G401 (cell line): ENCODE results near the gene P3H4. TPM values are rescaled to one million over a fixed set of nuclear protein-coding genes. Genes with fewer than 3 reads are reported as not detected.
"Not testable (repeated sequence)": the region's sequence is repeated elsewhere in the genome, so short reads cannot be mapped to it uniquely, and the experiment has no call there.

Source experiments
- DNase-seq: peaks from one replicate; pipeline ENCODE4 v3.0.0-alpha.2; 2015; ENCODE audit warnings: low spot score
- in situ Hi-C: cut with HindIII; loops from 2 replicates; pipeline ENCODE4 v1.10.0; 2016; ENCODE audit warnings: low sequenced_read_pairs, mixed read lengths
- total RNA-seq: library from RNA; depleted of rRNA; stranded (reverse); fragments of >200 nt; shearing (Covaris generic); gene quantifications from 2 replicates; pipeline ENCODE4 v1.2.3, GENCODE V29; 2014; rRNA removed

The P3H4 gene, protein sequence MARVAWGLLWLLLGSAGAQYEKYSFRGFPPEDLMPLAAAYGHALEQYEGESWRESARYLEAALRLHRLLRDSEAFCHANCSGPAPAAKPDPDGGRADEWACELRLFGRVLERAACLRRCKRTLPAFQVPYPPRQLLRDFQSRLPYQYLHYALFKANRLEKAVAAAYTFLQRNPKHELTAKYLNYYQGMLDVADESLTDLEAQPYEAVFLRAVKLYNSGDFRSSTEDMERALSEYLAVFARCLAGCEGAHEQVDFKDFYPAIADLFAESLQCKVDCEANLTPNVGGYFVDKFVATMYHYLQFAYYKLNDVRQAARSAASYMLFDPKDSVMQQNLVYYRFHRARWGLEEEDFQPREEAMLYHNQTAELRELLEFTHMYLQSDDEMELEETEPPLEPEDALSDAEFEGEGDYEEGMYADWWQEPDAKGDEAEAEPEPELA
- total RNA-seq, result 30.5 and 40.4 TPM in 2 replicates

DNA sequence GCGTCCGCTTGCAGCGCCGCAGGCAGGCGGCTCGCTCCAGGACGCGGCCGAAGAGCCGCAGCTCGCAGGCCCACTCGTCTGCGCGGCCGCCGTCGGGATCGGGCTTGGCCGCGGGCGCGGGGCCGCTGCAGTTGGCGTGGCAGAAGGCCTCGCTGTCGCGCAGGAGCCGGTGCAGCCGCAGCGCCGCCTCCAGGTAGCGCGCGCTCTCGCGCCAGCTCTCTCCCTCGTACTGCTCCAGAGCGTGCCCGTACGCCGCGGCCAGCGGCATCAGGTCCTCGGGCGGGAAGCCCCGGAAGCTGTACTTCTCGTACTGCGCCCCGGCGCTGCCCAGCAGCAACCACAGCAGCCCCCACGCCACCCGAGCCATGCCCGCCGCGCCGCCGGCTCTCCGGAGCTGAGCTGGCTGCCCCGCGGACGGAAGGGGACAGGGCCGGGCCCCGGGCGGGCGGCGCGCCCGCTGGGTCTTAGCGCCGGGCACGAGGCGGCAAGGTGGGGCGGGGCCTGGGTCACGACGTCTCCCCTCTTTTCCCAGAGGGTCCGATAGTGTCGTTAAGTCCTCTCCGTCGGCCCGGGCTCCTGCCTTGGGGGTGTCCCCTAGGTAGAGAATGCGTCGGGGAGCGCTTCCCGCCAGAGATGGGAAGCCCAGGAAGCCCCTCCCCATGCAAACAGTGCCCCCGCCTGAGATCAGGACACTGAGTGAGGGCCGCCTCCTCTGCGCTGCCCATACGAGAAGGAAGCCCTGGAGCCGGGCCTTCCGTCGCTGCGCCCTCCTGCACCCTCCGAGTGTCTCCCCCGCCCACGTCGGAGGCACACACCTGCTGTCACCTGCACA lies at the start of gene P3H4:
P3H4 (minus strand) TSS at position 401 of the 832 bp plus-strand sequence; CDS start at position 367, 34 bp downstream.
- in situ Hi-C loops, result no loop called here
- DNase-seq, result peak; percentile 82

DNA sequence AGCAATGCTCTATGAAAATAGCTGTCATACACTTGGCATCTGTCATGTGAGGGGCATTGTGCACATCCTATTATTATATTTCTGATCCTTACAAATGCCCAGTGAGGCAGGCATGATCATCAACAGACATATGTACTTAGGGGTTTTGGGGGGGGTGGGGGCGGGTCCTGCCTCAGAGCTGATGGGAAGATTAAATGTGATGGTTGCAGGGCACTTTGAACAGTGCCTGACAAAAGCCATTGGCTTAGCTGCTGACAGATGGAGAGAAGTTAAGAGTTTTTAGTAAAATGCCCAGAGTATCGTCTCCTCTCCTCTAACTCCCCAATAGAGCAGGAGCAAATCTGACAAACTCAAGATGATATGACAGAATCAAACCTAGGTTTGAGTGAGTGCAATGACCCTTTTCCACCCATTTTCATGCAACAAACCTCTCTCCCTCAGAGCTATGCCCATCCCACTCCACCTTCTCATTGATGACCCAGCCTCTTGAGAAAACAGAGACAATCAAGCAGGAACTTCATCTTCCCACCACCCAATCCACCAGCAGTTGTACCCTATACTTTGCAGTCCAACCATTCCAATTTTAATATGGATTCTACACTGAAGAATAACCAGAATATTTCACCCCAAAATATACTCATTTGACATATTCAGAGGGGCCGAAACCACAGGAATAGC lies 48.6 kb upstream of the P3H4 start:
- in situ Hi-C loops, result no loop called here
- DNase-seq, result no peak

DNA sequence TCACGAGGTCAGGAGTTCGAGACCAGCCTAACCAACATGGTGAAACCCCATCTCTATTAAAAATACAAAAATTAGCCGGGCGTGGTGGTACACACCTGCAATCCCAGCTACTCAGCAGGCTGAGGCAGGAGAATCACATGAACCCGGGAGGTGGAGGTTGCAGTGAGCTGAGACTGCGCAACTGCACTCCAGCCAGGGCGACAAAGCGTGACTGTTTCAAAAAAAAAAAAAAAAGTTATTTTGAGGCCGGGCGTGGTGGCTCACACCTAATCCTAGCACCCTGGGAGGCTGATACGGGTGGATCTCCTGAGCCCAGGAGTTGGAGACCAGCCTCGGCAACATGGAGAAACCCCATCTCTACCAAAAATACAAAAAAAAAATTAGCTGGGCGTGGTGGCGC lies 39.6 kb upstream of the P3H4 start:
- in situ Hi-C loops, DNase-seq: not testable (repeated sequence)

DNA sequence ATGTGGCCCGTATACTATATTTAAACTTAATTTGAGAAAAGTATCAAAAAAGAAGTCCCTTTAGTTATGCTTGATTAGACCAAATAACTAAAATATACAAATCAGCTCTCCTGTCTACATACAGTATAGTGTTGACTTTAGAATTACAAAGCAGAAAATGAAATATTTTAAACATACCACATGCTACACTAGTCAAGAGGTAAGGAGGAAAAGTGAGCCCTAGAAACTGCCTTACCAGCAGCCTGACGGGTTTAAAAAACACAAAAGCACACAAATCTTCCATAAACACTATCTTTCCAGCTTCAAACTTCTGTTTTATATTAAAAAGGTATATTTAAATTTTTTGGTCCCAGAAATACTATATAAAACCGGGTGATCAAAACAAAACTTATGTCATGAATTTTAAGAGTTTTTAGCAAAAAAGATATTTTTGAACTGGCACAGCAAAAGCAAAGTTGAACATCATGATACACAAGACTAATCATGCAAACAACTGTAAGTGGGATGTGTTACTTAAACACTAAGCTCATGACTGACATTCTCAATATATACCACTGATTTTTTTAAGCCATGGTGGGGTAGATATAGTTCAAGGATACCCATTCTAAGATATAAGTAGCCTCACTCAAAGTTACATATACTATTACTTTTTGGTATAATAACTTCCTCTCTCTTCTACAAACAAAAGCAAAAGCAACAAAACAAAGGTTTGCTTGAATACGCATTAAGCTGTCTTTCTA lies 37.7 kb upstream of the P3H4 start:
- in situ Hi-C loops, result no loop called here
- no peak for DNase-seq

DNA sequence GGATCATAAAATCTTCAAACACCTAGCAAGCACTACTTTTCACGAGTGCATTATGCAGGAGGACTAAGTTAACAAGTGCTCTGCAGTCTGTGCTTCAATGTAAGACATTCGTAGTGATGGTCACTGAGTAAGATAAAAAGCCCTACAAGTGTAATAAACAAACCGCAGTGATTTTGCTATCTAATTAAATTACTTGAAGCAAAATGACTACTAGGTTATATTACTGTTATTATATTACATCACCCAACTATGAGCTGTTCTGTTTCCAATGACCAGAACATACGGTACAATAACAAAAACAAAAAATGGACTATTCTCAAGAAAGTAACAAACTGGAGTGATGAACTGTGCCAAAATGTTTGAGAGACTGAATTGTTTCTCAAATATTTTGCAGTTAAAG lies 37.0 kb upstream of the P3H4 start:
- in situ Hi-C loops, result no loop called here
- no peak for DNase-seq

DNA sequence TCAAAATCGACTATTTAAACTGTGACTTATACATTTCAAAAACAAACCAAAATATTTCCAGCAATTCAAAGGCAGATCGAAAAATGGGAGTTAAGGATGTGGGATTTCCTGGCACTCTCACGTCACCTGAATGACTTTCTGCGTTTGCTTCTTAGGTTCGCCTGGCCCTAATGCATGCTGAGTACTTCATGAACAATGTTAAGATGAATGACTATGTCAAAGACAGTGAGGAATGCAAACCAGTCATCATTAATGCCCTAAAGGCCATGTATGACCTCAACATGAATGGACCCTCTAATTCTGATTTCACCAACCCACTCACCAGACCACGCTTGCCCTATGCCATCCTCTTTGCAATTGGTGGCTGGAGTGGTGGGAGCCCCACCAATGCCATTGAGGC lies 33.2 kb upstream of the P3H4 start:
- in situ Hi-C loops, result no loop called here
- no peak for DNase-seq

DNA sequence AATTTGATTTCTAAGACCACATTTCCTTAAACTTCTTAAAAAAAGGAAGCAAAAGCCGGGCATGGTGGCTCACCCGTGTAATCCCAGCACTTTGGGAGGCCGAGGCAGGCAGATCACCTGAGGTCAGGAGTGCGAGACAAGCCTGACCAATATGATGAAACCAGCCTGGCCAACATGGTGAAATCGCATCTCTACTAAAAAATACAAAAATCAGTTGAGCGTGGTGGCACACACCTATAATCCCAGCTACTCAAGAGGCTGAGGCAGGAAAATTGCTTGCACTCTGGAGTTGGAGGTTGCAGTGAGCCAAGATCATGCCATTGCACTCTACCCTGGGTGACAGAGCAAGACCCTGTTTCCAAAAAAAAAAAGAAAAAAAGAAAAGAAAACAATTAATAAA lies 29.0 kb upstream of the P3H4 start:
- in situ Hi-C loops, DNase-seq: not testable (repeated sequence)

DNA sequence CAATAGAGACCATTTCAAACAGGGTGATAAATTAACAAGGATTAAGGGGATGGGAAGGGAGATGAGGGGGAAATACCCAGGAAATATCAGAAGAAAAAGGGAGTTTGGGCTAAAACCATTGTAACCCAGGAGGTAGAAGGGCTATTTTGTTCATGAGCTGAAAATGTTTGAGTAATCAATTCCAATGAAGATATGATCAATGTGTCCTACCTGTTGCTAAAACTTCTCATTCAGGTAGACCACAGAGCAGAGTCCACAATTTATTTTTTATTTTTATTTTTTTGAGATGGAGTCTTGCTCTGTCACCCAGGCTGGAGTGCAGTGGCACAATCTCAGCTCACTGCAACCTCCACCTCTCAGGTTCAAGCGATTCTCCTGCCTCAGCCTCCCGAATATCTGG lies 27.7 kb upstream of the P3H4 start:
- in situ Hi-C loops, DNase-seq: not testable (repeated sequence)

DNA sequence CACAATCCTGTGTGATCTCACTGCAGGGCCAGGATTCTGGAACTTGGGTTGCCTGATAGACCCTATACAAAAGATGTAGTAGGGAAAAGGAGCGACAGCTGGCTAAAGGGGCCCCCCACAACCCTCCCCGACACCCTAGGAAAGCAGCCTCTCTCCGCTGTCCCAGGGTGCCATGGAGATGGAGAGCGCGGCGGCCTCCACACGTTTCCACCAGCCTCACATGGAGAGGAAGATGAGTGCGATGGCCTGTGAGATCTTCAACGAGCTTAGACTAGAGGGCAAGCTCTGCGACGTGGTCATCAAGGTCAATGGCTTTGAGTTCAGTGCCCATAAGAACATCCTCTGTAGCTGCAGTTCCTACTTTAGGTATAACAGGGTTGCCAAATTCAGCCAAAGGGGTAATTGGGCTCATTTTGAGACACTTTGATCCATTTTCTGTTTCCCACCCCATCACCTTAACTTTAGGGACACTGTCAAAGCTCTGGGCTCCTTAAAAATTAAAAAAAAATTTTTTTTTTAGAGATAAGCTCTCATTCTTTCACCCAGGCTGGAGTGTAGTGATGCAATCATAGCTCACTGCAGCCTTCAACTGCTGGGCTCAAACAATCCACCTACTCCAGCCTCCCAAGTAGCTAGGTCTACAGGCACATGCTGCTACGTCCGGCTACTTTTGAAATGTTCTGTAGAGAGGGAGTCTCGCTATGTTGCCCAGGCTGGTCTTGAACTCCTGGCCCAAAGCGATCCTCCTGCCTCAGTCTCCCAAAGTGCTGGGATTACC lies 26.2 kb upstream of the P3H4 start, which contains the start of gene KLHL10:
KLHL10 (plus strand) TSS at position 65 of the 778 bp plus-strand sequence; CDS start at position 173, 108 bp downstream.
- DNase-seq, result no peak
- in situ Hi-C loops, result no loop called here

DNA sequence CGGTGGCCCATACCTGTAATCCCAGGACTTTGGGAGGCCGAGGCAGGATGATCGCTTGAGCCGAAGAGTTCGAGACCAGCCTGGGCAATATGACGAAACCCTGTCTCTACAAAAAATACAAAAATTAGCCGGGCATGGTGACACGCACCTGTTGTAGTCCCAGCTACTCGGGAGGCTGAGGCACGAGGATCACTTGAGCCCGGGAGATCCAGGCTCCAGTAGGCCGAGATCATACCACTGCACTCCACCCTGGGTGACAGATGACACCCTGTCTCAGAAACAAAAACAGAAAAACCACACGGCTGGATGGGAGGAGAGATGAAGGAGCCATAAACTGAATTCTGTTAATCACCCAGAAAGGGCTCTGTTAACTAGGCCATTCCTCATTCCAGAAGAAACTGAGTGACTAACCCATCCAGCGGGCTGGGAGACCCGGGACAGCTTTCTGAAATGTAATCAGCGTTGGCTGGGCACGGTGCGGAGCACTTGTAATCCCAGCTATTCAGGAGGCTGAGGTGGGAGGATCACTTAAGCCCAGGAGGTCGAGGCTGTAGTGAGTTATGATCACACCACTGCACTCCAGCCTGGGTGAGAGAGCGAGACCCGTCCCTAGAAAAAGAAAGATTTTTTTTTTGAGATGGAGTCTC lies 24.9 kb upstream of the P3H4 start:
- DNase-seq, result no peak
- in situ Hi-C loops, result no loop called here

DNA sequence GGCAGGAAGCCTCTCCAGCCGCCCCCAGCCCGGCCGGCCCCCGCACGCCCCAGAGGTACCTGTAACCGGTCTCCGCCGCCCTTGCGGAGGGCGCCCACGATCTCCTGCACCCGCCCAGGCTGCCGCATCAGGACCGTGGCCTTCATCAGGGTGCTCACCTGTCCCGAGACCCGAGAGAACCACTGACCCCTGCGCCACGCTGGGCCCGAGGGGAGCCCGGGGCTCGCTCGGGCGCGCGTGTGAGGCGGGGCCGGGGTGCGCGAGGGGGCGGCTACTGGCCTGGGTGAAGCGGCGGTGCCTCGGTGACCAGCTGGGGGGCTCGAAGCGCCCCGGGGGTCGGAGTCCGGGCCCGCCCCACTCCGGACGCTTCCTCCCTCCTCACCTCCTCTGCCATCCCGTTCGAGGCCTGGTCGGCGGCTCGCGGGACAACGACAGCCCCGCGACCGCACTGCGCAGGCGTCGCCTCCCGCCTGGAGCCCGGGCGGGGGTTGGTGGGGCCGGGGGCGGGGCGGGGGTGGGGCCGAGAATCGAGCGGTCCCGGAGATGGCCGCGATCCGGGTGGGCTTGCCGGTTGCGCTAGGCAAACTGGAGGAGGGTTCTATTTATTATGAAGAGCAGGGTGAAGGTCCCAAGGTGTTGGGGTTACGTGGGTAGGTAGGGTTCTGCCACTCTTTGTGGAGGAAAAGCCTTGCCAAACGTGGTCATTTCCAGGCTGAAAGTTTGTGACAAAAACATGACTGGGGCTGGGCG lies 24.2 kb upstream of the P3H4 start, which contains the start of gene NT5C3B:
NT5C3B (minus strand) TSS at position 433 of the 750 bp plus-strand sequence; CDS start at position 394, 39 bp downstream.
- peak; percentile 63 for DNase-seq

DNA sequence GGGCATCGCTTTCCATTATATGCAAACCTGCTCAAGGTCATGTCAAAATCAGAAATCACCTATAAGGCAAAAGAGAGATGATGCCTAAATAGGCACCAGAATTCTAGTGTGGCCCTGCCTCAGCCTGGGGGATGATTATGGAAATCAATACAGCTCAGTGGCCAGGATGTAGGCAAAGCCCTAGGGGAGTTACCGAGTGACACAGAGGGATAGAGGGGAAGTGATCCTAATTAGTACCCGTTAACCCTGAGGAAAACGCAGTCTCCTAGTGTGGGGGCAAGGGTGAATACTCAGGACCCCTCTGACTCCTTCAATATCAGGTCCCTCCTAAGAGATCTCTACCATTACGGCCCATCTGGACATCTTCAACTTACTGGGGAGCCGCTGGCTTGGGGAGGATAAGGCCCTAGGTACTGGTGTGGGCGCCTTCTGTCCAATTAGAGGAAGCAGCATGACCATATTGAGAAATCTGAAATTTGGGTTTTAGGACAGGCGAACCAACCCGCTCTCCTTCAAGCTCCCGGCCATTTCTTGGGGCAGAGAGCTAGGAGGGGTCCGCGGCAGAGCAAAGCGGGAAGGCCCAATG lies 23.6 kb upstream of the P3H4 start:
- in situ Hi-C loops, result no loop called here
- DNase-seq, result peak; percentile 52

More for the DNA sequence above, 24.2 kb upstream of the P3H4 start, which contains the start of gene NT5C3B:
- in situ Hi-C loops, result no loop called here

DNA sequence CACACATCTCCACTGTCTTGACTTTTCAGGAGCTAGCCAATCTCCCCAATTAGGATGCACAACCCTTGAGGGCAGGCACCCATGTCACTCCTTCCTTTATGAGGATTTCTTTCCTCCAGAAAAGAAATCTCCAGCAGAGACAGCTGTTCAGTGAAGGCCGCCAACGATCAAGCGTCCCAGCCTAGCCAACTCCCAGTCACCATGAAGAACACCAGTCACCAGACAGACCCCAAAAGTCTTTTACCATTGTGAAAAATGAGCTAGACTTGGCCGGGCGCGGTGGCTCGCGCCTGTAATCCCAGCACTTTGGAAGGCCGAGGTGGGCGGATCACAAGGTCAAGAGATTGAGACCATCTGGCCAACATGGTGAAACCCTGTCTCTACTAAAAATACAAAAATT lies 18.2 kb upstream of the P3H4 start:
- in situ Hi-C loops, DNase-seq: not testable (repeated sequence)

DNA sequence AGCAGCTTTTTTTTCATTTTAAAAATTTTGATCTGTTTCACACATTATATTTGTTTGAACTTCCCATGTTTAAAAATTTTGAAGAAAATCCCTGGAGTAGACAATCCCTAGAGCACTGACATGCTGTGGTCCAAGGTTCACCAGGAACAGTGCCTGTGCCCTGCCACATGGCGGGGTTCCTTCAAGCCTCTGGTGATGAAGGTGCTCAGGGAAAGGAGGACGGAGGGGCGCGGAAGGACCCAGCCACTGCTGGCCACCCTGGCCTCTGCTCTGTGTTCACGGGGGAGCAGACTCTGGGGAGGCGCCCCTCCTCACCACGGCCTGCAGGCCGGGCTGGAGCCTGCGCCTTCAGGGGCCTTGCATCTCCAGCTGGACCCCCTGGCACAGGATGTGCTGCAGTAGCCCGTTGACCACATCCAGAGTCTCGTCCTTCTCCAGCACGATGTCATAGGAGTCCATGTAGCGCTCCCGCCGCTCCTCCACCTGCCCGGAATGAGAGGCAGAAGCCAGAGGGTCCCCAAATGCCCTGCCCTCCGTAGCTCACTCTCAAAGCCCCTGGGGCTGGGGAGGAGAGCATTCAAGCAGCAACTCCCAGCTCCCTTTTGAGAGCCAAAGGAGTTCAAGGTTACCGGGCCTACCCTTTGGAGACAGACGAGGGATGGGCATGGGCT lies 13.6 kb upstream of the P3H4 start:
- in situ Hi-C loops, result no loop called here
- no peak for DNase-seq

DNA sequence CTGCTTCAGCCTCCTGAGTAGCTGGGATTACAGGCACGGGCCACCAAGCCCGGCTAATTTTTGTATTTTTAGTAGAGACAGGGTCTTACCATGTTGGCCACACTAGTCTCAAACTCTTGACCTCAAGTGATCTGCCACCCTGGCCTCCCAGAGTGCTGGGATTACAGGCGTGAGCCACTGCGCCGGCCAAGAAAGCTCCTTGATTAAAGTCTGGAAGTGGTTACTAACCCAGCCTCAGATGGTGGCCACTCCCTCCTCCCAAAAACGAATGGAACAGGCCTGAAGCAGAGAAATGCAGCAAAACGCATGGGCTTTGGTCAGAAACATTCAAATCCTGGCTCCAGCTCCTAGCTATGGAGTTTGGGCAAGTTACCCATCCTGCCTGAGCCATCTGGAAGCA lies 12.3 kb upstream of the P3H4 start:
- DNase-seq, result no peak
- in situ Hi-C loops, result no loop called here

DNA sequence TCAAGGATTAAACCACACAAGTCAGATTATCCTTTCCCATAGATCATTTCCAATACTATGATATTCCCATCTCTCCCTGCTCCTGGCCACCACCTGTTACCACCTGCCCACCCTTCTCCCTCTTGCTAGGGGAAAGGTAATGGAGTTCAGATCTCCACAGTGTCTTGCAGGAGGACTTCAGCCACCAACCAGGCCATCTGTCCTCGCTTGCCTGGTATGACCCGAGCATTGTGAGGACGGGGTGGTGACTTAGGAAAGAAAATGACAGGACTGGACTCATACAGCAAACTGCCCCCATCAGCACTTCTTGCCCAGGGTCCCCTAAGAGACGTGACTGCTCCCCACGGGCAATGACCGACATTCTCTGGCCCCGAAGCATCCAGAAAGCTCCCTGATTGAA lies 11.8 kb upstream of the P3H4 start:
- in situ Hi-C loops, result no loop called here
- no peak for DNase-seq
